Mesendoderm (in vitro differentiated cells): ENCODE measurements around the gene WNT4.

Experiments used
- DNase-seq: peaks from one replicate; pipeline ENCODE4 v3.0.0; 2013
- H2AK5ac ChIP-seq: 2 replicates; pipeline ENCODE4 v1.6.1; 2013; ENCODE audit warnings: low read length, inconsistent platforms
- H2BK120ac ChIP-seq: 2 replicates; pipeline ENCODE4 v1.6.1; 2013; ENCODE audit warnings: low read depth, mild to moderate bottlenecking, low read length, moderate library complexity, mixed read lengths
- H2BK15ac ChIP-seq: replicated peaks from 2 replicates; pipeline ENCODE4 v1.6.1; 2013; ENCODE audit warnings: low read depth, mild to moderate bottlenecking, moderate library complexity
- H2BK5ac ChIP-seq: 2 replicates; pipeline ENCODE4 v1.6.1; 2013; ENCODE audit warnings: low read length, inconsistent platforms
- H3K18ac ChIP-seq: 2 replicates; pipeline ENCODE4 v1.6.1; 2013; ENCODE audit warnings: mild to moderate bottlenecking, low read length, mixed read lengths
- H3K23ac ChIP-seq: one replicate; pipeline ENCODE4 v1.6.1; 2013; ENCODE audit warnings: low read length
- H3K27ac ChIP-seq: 2 replicates; pipeline ENCODE4 v1.5.1; 2013; ENCODE audit warnings: low read depth, mild to moderate bottlenecking, inconsistent platforms, low read length, moderate library complexity
- H3K27me3 ChIP-seq: 2 replicates; pipeline ENCODE4 v1.6.1; 2013; ENCODE audit warnings: low read length, control low read depth, mild to moderate bottlenecking, inconsistent platforms; ENCODE audit not compliant: insufficient read depth, poor library complexity
- H3K36me3 ChIP-seq: 2 replicates; pipeline ENCODE4 v1.6.1; 2013; ENCODE audit warnings: low read length, inconsistent platforms; ENCODE audit not compliant: control insufficient read depth, insufficient read depth
- H3K4ac ChIP-seq: one replicate; pipeline ENCODE4 v1.6.1; 2013; ENCODE audit warnings: low read depth, mild to moderate bottlenecking, low read length, moderate library complexity
- H3K4me1 ChIP-seq: 2 replicates; pipeline ENCODE4 v1.6.1; 2013; ENCODE audit warnings: low read depth, low read length, inconsistent platforms; ENCODE audit not compliant: control insufficient read depth
- H3K4me2 ChIP-seq: 2 replicates; pipeline ENCODE4 v1.6.1; 2013; ENCODE audit warnings: low read length
- H3K4me3 ChIP-seq: 2 replicates; pipeline ENCODE4 v1.5.1; 2013; ENCODE audit warnings: mild to moderate bottlenecking, low read length
- H3K56ac ChIP-seq: one replicate; pipeline ENCODE4 v1.6.1; 2013; ENCODE audit warnings: low read length
- H3K79me1 ChIP-seq: 2 replicates; pipeline ENCODE4 v1.6.1; 2013; ENCODE audit warnings: low read length, inconsistent platforms
- H3K79me2 ChIP-seq: 2 replicates; pipeline ENCODE4 v1.6.1; 2013; ENCODE audit warnings: mild to moderate bottlenecking, low read length; ENCODE audit not compliant: control insufficient read depth, insufficient read depth
- H3K9ac ChIP-seq: 2 replicates; pipeline ENCODE4 v1.6.1; 2013; ENCODE audit warnings: low read length, inconsistent platforms
- H4K5ac ChIP-seq: one replicate; pipeline ENCODE4 v1.6.1; 2013; ENCODE audit warnings: low read length
- H4K8ac ChIP-seq: one replicate; pipeline ENCODE4 v1.6.1; 2013; ENCODE audit warnings: low read depth, mild to moderate bottlenecking, control low read depth, low read length, moderate library complexity
- WGBS: extraction: QIAGEN DNeasy Blood & Tissue Kit; methylation state at CpG from one replicate; pipeline ENCODE4 v1.1.7; 2013; ENCODE audit warnings: low lambda C conversion rate, missing lambda C conversion rate; ENCODE audit not compliant: insufficient coverage; ENCODE audit errors: extremely low coverage; 5-methylcytosine and 5-hydroxymethylcytosine counted together

The WNT4 gene

GRCh38 chr1:22163137-22163536, 20.2 kb upstream of the WNT4 start:
- Histone ChIP-seq H4K8ac (no peak overlapping the region), H2AK5ac (no peak overlapping the region), H3K18ac (no peak overlapping the region), H3K4me1 (no peaks in the 10 kb centered on the region), H3K79me1 (no peaks in the 10 kb centered on the region), H3K23ac (no peak overlapping the region), H3K9ac (no peak overlapping the region), H3K4ac (no peak overlapping the region), H3K4me2 (no peak overlapping the region), H2BK15ac (no peak overlapping the region), H3K27me3 (no peaks in the 10 kb centered on the region), H3K56ac (no peak overlapping the region), H3K79me2 (no peaks in the 10 kb centered on the region), H2BK5ac (no peak overlapping the region), H4K5ac (no peak overlapping the region), H3K36me3 (no peaks in the 10 kb centered on the region), H3K4me3 (no peak overlapping the region), H2BK120ac (no peak overlapping the region), H3K27ac (no peak overlapping the region)
- DNase-seq, result no peak
- WGBS, result no CpG with 5 or more reads among the region's 14 CpGs

GRCh38 chr1:22159891-22160290, 17.0 kb upstream of the WNT4 start:
- Histone ChIP-seq H3K9ac (no peak overlapping the region), H2AK5ac (no peak overlapping the region), H2BK120ac (no peak overlapping the region), H3K4me2 (no peak overlapping the region), H3K4me3 (no peak overlapping the region), H3K4me1 (no peaks in the 10 kb centered on the region), H3K79me2 (no peaks in the 10 kb centered on the region), H2BK5ac (no peak overlapping the region), H3K23ac (no peak overlapping the region), H3K56ac (peak overlapping the region; percentile 64), H3K36me3 (no peaks in the 10 kb centered on the region), H3K79me1 (no peaks in the 10 kb centered on the region), H2BK15ac (no peak overlapping the region), H4K5ac (no peak overlapping the region), H3K27me3 (no peaks in the 10 kb centered on the region), H4K8ac (no peak overlapping the region), H3K18ac (no peak overlapping the region), H3K4ac (no peak overlapping the region), H3K27ac (no peak overlapping the region)
- DNase-seq, result no peak
- no CpG with 5 or more reads among the region's 17 CpGs for WGBS

GRCh38 chr1:22158654-22159053, 15.8 kb upstream of the WNT4 start:
- H2BK5ac ChIP-seq, result no peak overlapping the region
- H2AK5ac ChIP-seq, result no peak overlapping the region
- H3K4me2 ChIP-seq, result no peak overlapping the region
- H3K27ac ChIP-seq, result no peak overlapping the region
- H2BK15ac ChIP-seq, result no peak overlapping the region
- H4K8ac ChIP-seq, result no peak overlapping the region
- no peak overlapping the region for H3K56ac ChIP-seq
- H3K9ac ChIP-seq, result no peak overlapping the region
- no peak overlapping the region for H2BK120ac ChIP-seq
- H3K36me3 ChIP-seq, result no peaks in the 10 kb centered on the region
- H3K79me2 ChIP-seq, result no peaks in the 10 kb centered on the region
- no CpG with 5 or more reads among the region's 4 CpGs for WGBS
- no peaks in the 10 kb centered on the region for H3K27me3 ChIP-seq
- H4K5ac ChIP-seq, result no peak overlapping the region
- no peak overlapping the region for H3K4me3 ChIP-seq
- no peak overlapping the region for H3K18ac ChIP-seq
- no peak overlapping the region for H3K4ac ChIP-seq
- H3K4me1 ChIP-seq, result peaks cover 5% of the 10 kb centered on the region
- no peak overlapping the region for H3K23ac ChIP-seq
- DNase-seq, result no peak
- no peaks in the 10 kb centered on the region for H3K79me1 ChIP-seq

- no CpG with 5 or more reads among the region's 9 CpGs for WGBS
Measured at GRCh38 chr1:22157359-22157966, 14.6 kb upstream of the WNT4 start.

GRCh38 chr1:22155517-22155916, 12.6 kb upstream of the WNT4 start:
- H2BK15ac ChIP-seq, result no peak overlapping the region
- no peak overlapping the region for H3K4ac ChIP-seq
- no peaks in the 10 kb centered on the region for H3K79me1 ChIP-seq
- no peak overlapping the region for H3K23ac ChIP-seq
- H2BK120ac ChIP-seq, result no peak overlapping the region
- no peak overlapping the region for H3K4me2 ChIP-seq
- H3K79me2 ChIP-seq, result no peaks in the 10 kb centered on the region
- H3K9ac ChIP-seq, result no peak overlapping the region
- H2AK5ac ChIP-seq, result no peak overlapping the region
- no peaks in the 10 kb centered on the region for H3K27me3 ChIP-seq
- no CpG with 5 or more reads among the region's 4 CpGs for WGBS
- H3K56ac ChIP-seq, result peak overlapping the region; percentile 31
- H4K5ac ChIP-seq, result no peak overlapping the region
- no peak overlapping the region for H3K4me3 ChIP-seq
- H3K36me3 ChIP-seq, result no peaks in the 10 kb centered on the region
- H4K8ac ChIP-seq, result no peak overlapping the region
- H3K4me1 ChIP-seq, result peaks cover 5% of the 10 kb centered on the region
- H3K18ac ChIP-seq, result no peak overlapping the region
- H3K27ac ChIP-seq, result no peak overlapping the region
- no peak overlapping the region for H2BK5ac ChIP-seq
- no peak for DNase-seq

More at GRCh38 chr1:22157359-22157966, 14.6 kb upstream of the WNT4 start:
- peaks cover 5% of the 10 kb centered on the region for H3K4me1 ChIP-seq
- no peak overlapping the region for H3K18ac ChIP-seq
- H3K9ac ChIP-seq, result no peak overlapping the region
- no peak overlapping the region for H2BK5ac ChIP-seq
- H3K4ac ChIP-seq, result no peak overlapping the region
- no peak overlapping the region for H4K5ac ChIP-seq
- H3K4me3 ChIP-seq, result no peak overlapping the region
- H3K79me1 ChIP-seq, result no peaks in the 10 kb centered on the region
- DNase-seq, result no peak
- no peak overlapping the region for H2AK5ac ChIP-seq
- H3K56ac ChIP-seq, result no peak overlapping the region
- no peak overlapping the region for H3K27ac ChIP-seq
- H3K23ac ChIP-seq, result no peak overlapping the region
- H4K8ac ChIP-seq, result no peak overlapping the region
- no peaks in the 10 kb centered on the region for H3K36me3 ChIP-seq
- H3K27me3 ChIP-seq, result no peaks in the 10 kb centered on the region
- H3K79me2 ChIP-seq, result no peaks in the 10 kb centered on the region
- H2BK15ac ChIP-seq, result no peak overlapping the region
- no peak overlapping the region for H3K4me2 ChIP-seq
- no peak overlapping the region for H2BK120ac ChIP-seq

- no CpG with 5 or more reads among the region's 6 CpGs for WGBS
- peaks cover 5% of the 10 kb centered on the region for H3K4me1 ChIP-seq
Measured at GRCh38 chr1:22154626-22155025, 11.7 kb upstream of the WNT4 start.

More at GRCh38 chr1:22154626-22155025, 11.7 kb upstream of the WNT4 start:
- H3K79me2 ChIP-seq, result no peaks in the 10 kb centered on the region
- no peak overlapping the region for H3K4me3 ChIP-seq
- H3K9ac ChIP-seq, result no peak overlapping the region
- no peak overlapping the region for H4K8ac ChIP-seq
- H2AK5ac ChIP-seq, result no peak overlapping the region
- H3K27me3 ChIP-seq, result no peaks in the 10 kb centered on the region
- peak; percentile 95 for DNase-seq
- peak overlapping the region; percentile 47 for H3K27ac ChIP-seq
- H3K4ac ChIP-seq, result no peak overlapping the region
- H4K5ac ChIP-seq, result no peak overlapping the region
- H3K4me2 ChIP-seq, result no peak overlapping the region
- H3K18ac ChIP-seq, result no peak overlapping the region
- no peak overlapping the region for H3K56ac ChIP-seq
- no peak overlapping the region for H2BK5ac ChIP-seq
- no peaks in the 10 kb centered on the region for H3K36me3 ChIP-seq
- H3K79me1 ChIP-seq, result no peaks in the 10 kb centered on the region
- no peak overlapping the region for H3K23ac ChIP-seq
- H2BK120ac ChIP-seq, result no peak overlapping the region
- H2BK15ac ChIP-seq, result no peak overlapping the region
